Measurements from ENCODE around the gene COL27A1. TPM values are rescaled to one million over a fixed set of nuclear protein-coding genes. Genes with fewer than 3 reads are reported as not detected.

The COL27A1 gene
- total RNA-seq, 1 experiment from 2014 or later = not detected

DNA sequence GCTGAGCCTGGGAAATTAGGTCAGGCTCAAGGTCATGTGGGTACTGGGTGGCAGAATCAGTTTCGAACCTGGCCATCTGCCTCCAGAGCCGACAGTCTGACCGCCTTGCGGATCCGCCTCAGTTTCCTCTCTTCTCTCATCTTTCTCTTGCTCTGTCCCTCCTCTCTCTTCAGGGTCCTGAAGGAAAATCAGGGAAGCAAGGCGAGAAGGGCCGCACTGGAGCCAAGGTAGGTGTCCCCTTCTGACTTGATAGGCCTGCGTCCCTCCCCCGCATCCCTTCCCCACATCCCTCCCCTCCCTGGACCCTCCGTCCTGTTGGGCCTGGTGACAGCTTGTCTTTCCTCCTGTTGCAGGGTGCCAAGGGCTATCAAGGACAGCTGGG is 126.8 kb downstream of the COL27A1 start:
- Histone ChIP-seq H3K4me3 (ENCODE audit: low read length) (no peak overlapping the region), H3K79me2 (ENCODE audit: low read length) (no peaks in the 10 kb centered on the region), H3K9me2 (replicated peaks; ENCODE audit: insufficient read depth, low read length) (no peaks in the 10 kb centered on the region), H3K4me2 (ENCODE audit: low read depth, low read length, poor library complexity, severe bottlenecking) (no peak overlapping the region), H3K9ac (ENCODE audit: low read length) (no peak overlapping the region), H3K4me1 (ENCODE audit: low read length) (peaks cover 4% of the 10 kb centered on the region; the same call in 1 of the 2 replicates), H2AFZ (ENCODE audit: low read length) (no peak overlapping the region), H3K27me3 (ENCODE audit: low read length) (no peaks in the 10 kb centered on the region), H4K20me1 (ENCODE audit: insufficient read depth, low read depth, low read length) (no peaks in the 10 kb centered on the region), H3K27ac (ENCODE audit: low read length) (no peak overlapping the region), H3K9me3 (ENCODE audit: low read length) (no peaks in the 10 kb centered on the region), H3K36me3 (ENCODE audit: insufficient read depth, low read length) (no peaks in the 10 kb centered on the region)
- no peak for DNase-seq

DNA sequence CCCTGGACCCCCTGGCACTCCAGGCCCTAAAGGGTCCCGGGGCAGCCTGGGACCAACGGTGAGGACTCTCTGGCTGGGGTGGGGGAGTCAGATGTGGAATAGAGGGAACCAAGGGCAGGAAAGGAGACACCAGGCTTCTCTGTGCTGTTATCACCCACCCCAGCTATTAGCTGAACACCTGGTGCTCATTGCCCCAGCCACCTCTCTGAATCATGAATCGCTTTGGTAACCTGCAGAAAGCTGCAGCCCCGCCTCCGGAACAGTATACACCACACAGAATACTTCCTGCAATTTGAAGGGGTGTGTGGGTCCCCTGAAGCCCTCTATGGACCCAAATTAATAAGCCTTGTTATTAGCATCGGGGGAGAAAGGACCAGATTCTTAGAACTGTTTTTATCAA is 127.2 kb downstream of the COL27A1 start:
- no peak overlapping the region for H3K27ac ChIP-seq (ENCODE audit: low read length)
- H3K9me2 ChIP-seq (replicated peaks; ENCODE audit: insufficient read depth, low read length) = no peaks in the 10 kb centered on the region
- no peak overlapping the region for H3K4me3 ChIP-seq (ENCODE audit: low read length)
- H3K27me3 ChIP-seq (ENCODE audit: low read length) = no peaks in the 10 kb centered on the region
- H3K4me1 ChIP-seq (ENCODE audit: low read length) = no peaks in the 10 kb centered on the region
- DNase-seq = no peak
- H3K79me2 ChIP-seq (ENCODE audit: low read length) = no peaks in the 10 kb centered on the region
- no peak overlapping the region for H3K4me2 ChIP-seq (ENCODE audit: low read depth, low read length, poor library complexity, severe bottlenecking)
- H3K9ac ChIP-seq (ENCODE audit: low read length) = no peak overlapping the region
- H3K9me3 ChIP-seq (ENCODE audit: low read length) = no peaks in the 10 kb centered on the region
- no peaks in the 10 kb centered on the region for H4K20me1 ChIP-seq (ENCODE audit: insufficient read depth, low read depth, low read length)
- no peak overlapping the region for H2AFZ ChIP-seq (ENCODE audit: low read length)
- H3K36me3 ChIP-seq (ENCODE audit: insufficient read depth, low read length) = no peaks in the 10 kb centered on the region

DNA sequence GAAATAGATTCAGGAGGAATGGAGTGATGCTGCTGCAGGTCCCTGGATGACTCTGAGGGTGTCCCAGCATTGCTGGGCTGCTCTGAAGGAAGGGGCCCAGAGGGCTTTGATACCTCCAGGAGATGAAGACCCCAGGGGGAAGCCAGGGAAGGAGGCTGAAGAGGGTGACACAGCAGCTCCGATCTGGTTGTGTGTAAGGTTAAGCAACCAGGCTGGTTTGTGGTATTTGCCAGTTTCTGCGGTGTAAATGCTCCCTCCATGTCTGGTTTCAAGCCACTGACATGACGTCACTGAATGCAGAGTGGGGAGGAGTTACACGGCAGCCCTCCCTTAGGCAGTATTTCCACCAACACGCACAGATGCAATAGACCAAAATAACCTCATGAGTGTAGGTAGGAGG is 127.6 kb downstream of the COL27A1 start:
- Histone ChIP-seq H3K36me3 (ENCODE audit: insufficient read depth, low read length) (no peaks in the 10 kb centered on the region), H3K27ac (ENCODE audit: low read length) (no peak overlapping the region), H3K9me3 (ENCODE audit: low read length) (no peaks in the 10 kb centered on the region), H3K9ac (ENCODE audit: low read length) (no peak overlapping the region), H3K27me3 (ENCODE audit: low read length) (no peaks in the 10 kb centered on the region), H2AFZ (ENCODE audit: low read length) (no peak overlapping the region), H3K4me3 (ENCODE audit: low read length) (no peak overlapping the region), H3K79me2 (ENCODE audit: low read length) (no peaks in the 10 kb centered on the region), H3K9me2 (replicated peaks; ENCODE audit: insufficient read depth, low read length) (no peaks in the 10 kb centered on the region), H4K20me1 (ENCODE audit: insufficient read depth, low read depth, low read length) (no peaks in the 10 kb centered on the region), H3K4me2 (ENCODE audit: low read depth, low read length, poor library complexity, severe bottlenecking) (no peak overlapping the region), H3K4me1 (ENCODE audit: low read length) (no peaks in the 10 kb centered on the region)
- no peak for DNase-seq

DNA sequence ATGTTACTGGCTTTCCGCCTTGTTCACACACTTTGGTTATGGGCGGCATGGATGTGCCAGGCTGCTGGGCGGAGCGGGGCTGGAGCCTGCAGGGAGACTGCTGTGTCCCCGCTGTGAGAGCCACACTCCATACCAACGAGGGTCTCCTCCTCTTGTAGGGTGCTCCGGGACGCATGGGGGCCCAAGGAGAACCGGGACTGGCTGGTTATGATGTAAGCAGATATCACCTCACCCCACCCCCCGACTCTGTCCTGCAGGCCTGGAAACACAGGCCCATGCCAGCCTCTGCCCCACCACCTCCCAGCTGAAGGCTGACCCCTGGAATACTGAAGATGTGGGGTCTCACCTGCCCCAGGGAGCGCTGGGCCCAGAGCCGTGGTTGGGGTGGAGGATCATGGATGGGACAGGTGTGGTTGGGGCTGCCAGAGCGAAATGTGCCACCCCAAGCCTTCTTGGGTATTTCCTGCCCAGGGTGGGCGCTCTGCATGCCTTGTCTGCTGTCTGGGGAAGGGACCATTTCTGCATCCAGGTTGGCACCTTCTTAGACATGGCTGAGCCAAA is 128.3 kb downstream of the COL27A1 start:
- Histone ChIP-seq H3K4me1 (ENCODE audit: low read length) (no peaks in the 10 kb centered on the region), H3K9ac (ENCODE audit: low read length) (no peak overlapping the region), H3K36me3 (ENCODE audit: insufficient read depth, low read length) (no peaks in the 10 kb centered on the region), H3K9me3 (ENCODE audit: low read length) (no peaks in the 10 kb centered on the region), H3K9me2 (replicated peaks; ENCODE audit: insufficient read depth, low read length) (no peaks in the 10 kb centered on the region), H3K27me3 (ENCODE audit: low read length) (no peaks in the 10 kb centered on the region), H3K79me2 (ENCODE audit: low read length) (no peaks in the 10 kb centered on the region), H3K4me3 (ENCODE audit: low read length) (no peak overlapping the region), H3K4me2 (ENCODE audit: low read depth, low read length, poor library complexity, severe bottlenecking) (no peak overlapping the region), H4K20me1 (ENCODE audit: insufficient read depth, low read depth, low read length) (no peaks in the 10 kb centered on the region), H2AFZ (ENCODE audit: low read length) (no peak overlapping the region), H3K27ac (ENCODE audit: low read length) (no peak overlapping the region)
- DNase-seq = no peak

DNA sequence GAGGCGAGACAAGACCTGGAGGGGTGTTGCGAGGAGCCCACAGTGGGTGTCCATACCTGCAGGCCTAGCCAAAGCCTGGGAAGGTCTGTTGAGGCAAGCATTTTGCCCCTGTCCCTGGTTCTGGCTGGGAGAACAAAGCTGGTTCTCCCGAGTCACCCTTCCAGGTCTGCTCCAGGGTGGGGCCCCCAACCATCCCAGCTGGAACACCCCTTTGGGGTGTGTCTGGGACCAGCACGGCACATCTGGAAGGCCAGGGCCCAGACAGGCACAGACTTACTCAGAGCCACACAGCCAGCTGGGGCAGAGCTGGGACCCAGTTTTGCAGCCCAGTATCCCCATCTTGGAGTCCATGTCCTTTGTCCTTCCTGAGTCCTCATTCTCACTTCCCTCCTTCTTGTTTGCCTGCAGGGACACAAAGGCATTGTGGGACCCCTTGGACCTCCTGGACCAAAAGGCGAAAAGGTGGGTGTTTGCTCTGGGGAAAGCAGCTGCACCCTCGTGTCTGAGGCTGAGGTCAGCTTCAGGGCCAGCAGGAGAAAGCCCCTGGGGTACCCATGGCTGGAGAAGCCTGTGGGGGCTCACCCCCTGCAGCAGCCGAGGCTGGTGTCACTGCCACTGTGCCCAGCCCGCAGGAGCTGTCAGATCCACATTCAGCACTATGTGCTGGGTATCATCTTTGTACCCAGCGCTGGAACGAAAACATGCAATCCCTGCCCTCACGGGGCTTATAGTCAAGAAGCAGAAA is 129.2 kb downstream of the COL27A1 start:
- no peaks in the 10 kb centered on the region for H3K79me2 ChIP-seq (ENCODE audit: low read length)
- H3K27me3 ChIP-seq (ENCODE audit: low read length) = no peaks in the 10 kb centered on the region
- DNase-seq = no peak
- no peak overlapping the region for H3K9ac ChIP-seq (ENCODE audit: low read length)
- no peaks in the 10 kb centered on the region for H3K4me1 ChIP-seq (ENCODE audit: low read length)
- no peak overlapping the region for H3K4me2 ChIP-seq (ENCODE audit: low read depth, low read length, poor library complexity, severe bottlenecking)
- no peak overlapping the region for H3K4me3 ChIP-seq (ENCODE audit: low read length)
- no peaks in the 10 kb centered on the region for H3K9me3 ChIP-seq (ENCODE audit: low read length)
- H3K9me2 ChIP-seq (replicated peaks; ENCODE audit: insufficient read depth, low read length) = no peaks in the 10 kb centered on the region
- no peak overlapping the region for H2AFZ ChIP-seq (ENCODE audit: low read length)
- H3K36me3 ChIP-seq (ENCODE audit: insufficient read depth, low read length) = no peaks in the 10 kb centered on the region
- H3K27ac ChIP-seq (ENCODE audit: low read length) = no peak overlapping the region
- no peaks in the 10 kb centered on the region for H4K20me1 ChIP-seq (ENCODE audit: insufficient read depth, low read depth, low read length)

DNA sequence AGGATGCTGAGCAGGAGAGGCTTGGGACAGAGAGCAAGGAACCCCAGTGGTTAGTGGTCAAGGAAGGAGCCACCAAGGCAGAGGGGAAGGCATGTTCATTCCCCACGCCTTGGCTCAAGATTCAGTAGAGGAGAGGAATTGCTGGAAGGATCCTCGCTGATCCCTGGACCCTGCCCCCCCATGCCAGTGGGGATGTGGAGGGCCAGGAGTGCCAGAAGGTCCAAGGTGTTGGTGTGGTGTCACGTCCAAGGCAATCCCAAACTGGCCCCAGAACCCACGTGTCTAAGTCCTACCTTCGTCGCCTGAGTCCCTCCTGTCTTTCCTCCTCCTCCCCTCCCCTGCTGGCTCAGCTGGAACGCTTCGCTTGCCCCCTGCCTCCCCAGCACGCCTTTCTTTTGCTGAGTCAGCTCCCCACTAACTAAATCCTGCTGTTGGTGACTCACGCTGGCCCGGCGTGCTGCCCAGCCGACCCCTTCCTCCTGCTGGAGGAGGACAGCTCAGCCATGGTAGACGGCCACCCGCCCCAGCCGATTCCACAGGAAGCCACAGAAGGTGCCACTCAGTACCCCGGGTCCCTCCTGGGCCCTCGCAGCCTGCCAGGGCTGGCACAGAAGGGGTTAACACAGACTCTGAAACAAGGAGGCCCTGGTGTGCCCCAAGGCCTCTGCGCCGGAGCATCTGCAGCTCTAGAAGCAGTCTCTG is 130.0 kb downstream of the COL27A1 start:
- no peaks in the 10 kb centered on the region for H3K4me1 ChIP-seq (ENCODE audit: low read length)
- H3K4me2 ChIP-seq (ENCODE audit: low read depth, low read length, poor library complexity, severe bottlenecking) = no peak overlapping the region
- H3K9ac ChIP-seq (ENCODE audit: low read length) = no peak overlapping the region
- H4K20me1 ChIP-seq (ENCODE audit: insufficient read depth, low read depth, low read length) = no peaks in the 10 kb centered on the region
- no peak for DNase-seq
- no peaks in the 10 kb centered on the region for H3K79me2 ChIP-seq (ENCODE audit: low read length)
- no peaks in the 10 kb centered on the region for H3K9me3 ChIP-seq (ENCODE audit: low read length)
- H3K27ac ChIP-seq (ENCODE audit: low read length) = no peak overlapping the region
- no peak overlapping the region for H2AFZ ChIP-seq (ENCODE audit: low read length)
- H3K27me3 ChIP-seq (ENCODE audit: low read length) = no peaks in the 10 kb centered on the region
- no peaks in the 10 kb centered on the region for H3K9me2 ChIP-seq (replicated peaks; ENCODE audit: insufficient read depth, low read length)
- no peak overlapping the region for H3K4me3 ChIP-seq (ENCODE audit: low read length)
- H3K36me3 ChIP-seq (ENCODE audit: insufficient read depth, low read length) = no peaks in the 10 kb centered on the region

DNA sequence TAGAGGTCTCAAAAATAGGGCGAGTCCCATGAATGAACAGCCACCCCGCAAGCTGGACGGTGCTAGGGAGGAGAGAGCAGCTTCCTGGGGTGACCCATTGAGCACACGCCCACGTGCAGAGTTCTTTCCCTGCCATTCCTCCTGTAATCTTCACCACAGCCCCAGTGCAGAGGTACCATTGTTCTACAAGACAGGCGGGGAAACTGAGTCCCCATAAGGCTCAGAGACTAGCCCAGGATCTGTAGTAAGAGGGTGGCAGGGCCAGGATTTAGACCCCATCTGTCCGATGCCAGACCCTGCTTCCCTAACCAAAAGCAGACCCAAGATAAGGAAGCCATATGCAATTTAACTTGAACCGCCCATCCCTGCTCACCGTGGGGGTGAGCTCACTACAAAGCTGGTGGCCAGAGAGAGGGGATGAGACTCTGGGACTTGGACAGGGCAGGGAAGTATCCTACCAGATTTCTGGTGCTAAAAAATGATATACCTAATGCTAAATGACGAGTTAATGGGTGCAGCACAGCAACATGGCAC is 130.9 kb downstream of the COL27A1 start:
- Histone ChIP-seq H2AFZ (ENCODE audit: low read length) (no peak overlapping the region), H3K4me2 (ENCODE audit: low read depth, low read length, poor library complexity, severe bottlenecking) (no peak overlapping the region), H4K20me1 (ENCODE audit: insufficient read depth, low read depth, low read length) (no peaks in the 10 kb centered on the region), H3K27ac (ENCODE audit: low read length) (no peak overlapping the region), H3K36me3 (ENCODE audit: insufficient read depth, low read length) (no peaks in the 10 kb centered on the region), H3K9me2 (replicated peaks; ENCODE audit: insufficient read depth, low read length) (no peaks in the 10 kb centered on the region), H3K27me3 (ENCODE audit: low read length) (no peaks in the 10 kb centered on the region), H3K4me3 (ENCODE audit: low read length) (no peak overlapping the region), H3K79me2 (ENCODE audit: low read length) (no peaks in the 10 kb centered on the region), H3K9me3 (ENCODE audit: low read length) (no peaks in the 10 kb centered on the region), H3K4me1 (ENCODE audit: low read length) (no peaks in the 10 kb centered on the region), H3K9ac (ENCODE audit: low read length) (no peak overlapping the region)
- no peak for DNase-seq

DNA sequence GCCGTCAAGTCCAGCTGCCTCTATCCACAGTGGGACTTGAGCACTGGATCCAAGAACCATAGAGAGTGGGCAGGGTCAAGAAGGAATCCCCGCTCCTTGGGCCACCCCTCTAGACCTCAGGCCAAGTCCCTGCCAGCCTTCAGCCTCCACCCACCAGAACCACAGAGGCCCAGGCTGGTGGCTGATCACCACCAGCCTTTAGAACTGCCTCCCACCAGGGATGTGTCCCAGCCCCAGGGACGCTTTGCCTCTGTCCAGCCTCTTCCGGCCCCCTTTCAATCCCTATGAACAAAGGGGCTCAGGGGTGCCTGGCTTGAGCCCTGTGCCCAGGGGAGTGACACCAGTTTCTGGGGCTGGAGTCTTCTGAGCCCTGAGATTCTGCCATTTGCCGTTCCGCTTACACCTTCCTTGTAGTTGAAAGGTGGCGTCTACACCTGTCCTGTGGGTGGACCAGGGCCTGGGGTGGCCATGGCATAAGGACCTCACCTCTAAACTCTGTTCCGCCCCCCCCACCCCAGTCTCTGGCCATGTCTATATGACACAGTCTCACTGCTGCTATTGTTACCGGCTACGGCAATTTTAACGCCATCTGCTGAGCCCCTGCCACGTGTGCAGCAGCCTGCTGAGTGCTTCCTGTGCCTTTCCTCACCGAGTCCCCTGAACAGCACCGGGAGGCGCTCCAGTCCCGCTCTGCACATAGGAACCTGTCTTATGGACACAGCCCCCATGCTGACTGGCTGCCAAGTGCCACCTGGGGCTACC is 131.8 kb downstream of the COL27A1 start:
- Histone ChIP-seq H3K27me3 (ENCODE audit: low read length) (no peaks in the 10 kb centered on the region), H4K20me1 (ENCODE audit: insufficient read depth, low read depth, low read length) (no peaks in the 10 kb centered on the region), H2AFZ (ENCODE audit: low read length) (no peak overlapping the region), H3K9me2 (replicated peaks; ENCODE audit: insufficient read depth, low read length) (no peaks in the 10 kb centered on the region), H3K9ac (ENCODE audit: low read length) (no peak overlapping the region), H3K4me2 (ENCODE audit: low read depth, low read length, poor library complexity, severe bottlenecking) (no peak overlapping the region), H3K4me3 (ENCODE audit: low read length) (no peak overlapping the region), H3K27ac (ENCODE audit: low read length) (no peak overlapping the region), H3K36me3 (ENCODE audit: insufficient read depth, low read length) (no peaks in the 10 kb centered on the region), H3K79me2 (ENCODE audit: low read length) (no peaks in the 10 kb centered on the region), H3K4me1 (ENCODE audit: low read length) (no peaks in the 10 kb centered on the region), H3K9me3 (ENCODE audit: low read length) (no peaks in the 10 kb centered on the region)
- no peak for DNase-seq

Measured in Karpas-422 (cell line).